Spleen (tissue), 11 donors: Measurements from ENCODE around the gene COG8. TPM values are rescaled to one million over a fixed set of nuclear protein-coding genes. Genes with fewer than 3 reads are reported as not detected.

Source experiments
- DNase-seq: peaks from one replicate; pipeline ENCODE4 v3.0.0-alpha.2; 2020
- H3K27ac ChIP-seq, 8 donors: fragments of 200-600 bp; sonication (generic) in 7 of 8; 1 replicate in 4 of 8; 2 replicates in 4 of 8; pipeline versions ENCODE4 v1.5.0 to v1.8.0; 2016 to 2021; ENCODE audit warnings: inconsistent platforms in 4 of 8, mild to moderate bottlenecking in 4 of 8, moderate library complexity in 1 of 8
- H3K27me3 ChIP-seq, 7 donors: fragments of 200-600 bp; sonication (generic) in 6 of 7; replicated peaks in 1 of 7; 1 replicate in 4 of 7; 2 replicates in 3 of 7; pipeline versions ENCODE4 v1.5.0 to v1.8.0; 2016 to 2021; ENCODE audit warnings: inconsistent platforms in 3 of 7, mild to moderate bottlenecking in 1 of 7
- H3K36me3 ChIP-seq, 6 donors: fragments of 200-600 bp; sonication (generic) in 5 of 6; 1 replicate in 4 of 6; 2 replicates in 2 of 6; pipeline versions ENCODE4 v1.5.0 to v1.8.0; 2016 to 2021; ENCODE audit warnings: inconsistent platforms in 2 of 6
- H3K4me1 ChIP-seq, 6 donors: fragments of 200-600 bp; sonication (generic) in 5 of 6; 1 replicate in 3 of 6; 2 replicates in 3 of 6; pipeline versions ENCODE4 v1.5.0 to v1.8.0; 2016 to 2021; ENCODE audit warnings: inconsistent platforms in 3 of 6
- H3K4me3 ChIP-seq, 8 donors: fragments of 200-600 bp; sonication (generic) in 7 of 8; 1 replicate in 4 of 8; 2 replicates in 4 of 8; pipeline versions ENCODE4 v1.5.0 to v1.8.0; 2016 to 2021; ENCODE audit warnings: inconsistent platforms in 4 of 8, mild to moderate bottlenecking in 4 of 8, moderate library complexity in 2 of 8
- H3K9me3 ChIP-seq, 8 donors: fragments of 200-600 bp; sonication (generic) in 7 of 8; 1 replicate in 4 of 8; 2 replicates in 4 of 8; pipeline versions ENCODE4 v1.5.0 to v1.8.0; 2016 to 2021; ENCODE audit warnings: inconsistent platforms in 4 of 8
- POLR2A ChIP-seq, 3 donors: fragments of 450-650 bp; IDR thresholded peaks; one replicate each; pipeline ENCODE4 v1.5.1; 2017; ENCODE audit warnings: antibody characterized with exemption in 3 of 3, mild to moderate bottlenecking in 1 of 3
- POLR2AphosphoS5 ChIP-seq, 3 donors: sonication (generic); formaldehyde crosslinking; IDR thresholded peaks; one replicate each; pipeline ENCODE4 v1.5.1; 2017; ENCODE audit warnings: antibody characterized with exemption in 3 of 3
- WGBS, 5 donors: extraction: QIAGEN DNeasy Blood & Tissue Kit in 3 of 5; methylation state at CpG; one replicate each; pipeline versions ENCODE4 v1.1.5 to v1.1.7; 2013 to 2018; 5-methylcytosine and 5-hydroxymethylcytosine counted together
- intact Hi-C: fragments of 100-400 bp; cut with DNase I; formaldehyde crosslinking; loops from one replicate; pipeline ENCODE4 v1.15.0; 2023; ENCODE audit warnings: low total_unique reads
- polyA plus RNA-seq, 3 donors: library from polyadenylated mRNA; stranded (reverse); fragments of 200-250 nt; gene quantifications; one replicate each; pipeline ENCODE4 v1.2.1, GENCODE V29; 2013
- total RNA-seq, 7 donors: library from RNA; depleted of rRNA in 3 of 7; stranded (reverse); fragments of >200 nt in 3 of 7; fragmentation: NEBNext Ultra II Directional in 4 of 7; extraction: Animal tissue kit (Norgen Biotek cat#: 25700) in 4 of 7; gene quantifications; one replicate each; pipeline versions ENCODE4 v1.1.0 to v1.2.1, GENCODE V29; 2016 to 2021
- TF ChIP-seq, protein P1 (sequence below), 11 experiments: fragments of 200-600 bp in 7 of 11; fragments of 450-650 bp in 4 of 11; sonication (generic) in 4 of 11; IDR thresholded peaks in 8 of 11; conservative IDR thresholded peaks in 3 of 11; 1 replicate in 7 of 11; 2 replicates in 4 of 11; pipeline versions ENCODE4 v1.4.0 to v1.8.0; 2016 to 2021; ENCODE audit warnings: antibody characterized with exemption in 11 of 11, inconsistent platforms in 4 of 11, mild to moderate bottlenecking in 1 of 11
- donor health status: healthy with polysubstance abuse.
- donor health status: DM: no; HTN: no; CAD: no; lungs with moderate emphysema.
- donor health status: DM: no; HTN: no; CAD: no.
- donor health status: Bipolar disorder and iron deficiency.
- donor health status: healthy.
- donor health status: DM: no; HTN: no; CAD: no.
- donor health status: DM: yes; HTN: yes; CAD: no.

Gene COG8
- total and polyA plus RNA-seq, 10 donors, result 13.8 to 54.3 (median 34.5) TPM

DNA sequence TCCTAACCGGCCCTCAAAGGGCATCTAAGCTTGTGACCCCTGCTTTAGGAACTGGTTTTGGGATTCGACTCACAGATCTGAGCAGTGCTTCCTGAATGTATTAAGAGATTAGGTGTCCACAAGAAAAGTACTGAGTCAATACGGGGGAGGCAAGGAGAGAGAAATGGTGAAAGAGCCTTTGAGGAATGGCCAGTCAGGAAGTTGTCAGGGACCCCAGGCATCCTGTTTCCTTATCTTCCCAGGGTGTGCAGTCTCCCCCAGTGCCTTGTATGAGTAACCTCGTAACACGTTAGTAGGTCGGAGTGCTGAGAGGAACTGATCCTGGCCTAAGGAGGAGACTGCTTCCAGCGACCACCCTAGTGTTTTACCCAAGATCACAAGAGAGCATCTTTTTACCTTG is 28.6 kb upstream of the COG8 start:
- Histone ChIP-seq H3K4me3 (no peak overlapping the region), H3K4me1 (peaks cover 0 to 32% (median 8%) of the 10 kb centered on the region in 6 donors), H3K27me3 (no peaks in the 10 kb centered on the region), H3K9me3 (no peaks in the 10 kb centered on the region), H3K36me3 (peaks cover 4 to 100% (median 75%) of the 10 kb centered on the region in 6 donors), H3K27ac (no peak overlapping the region)
- no peak for DNase-seq
- intact Hi-C loops, result no loop called here
- WGBS, 5 donors, result 49 to 70% (median 61%) methylated on average over 7 of the region's 7 CpGs
- TF ChIP-seq, protein P1, sequence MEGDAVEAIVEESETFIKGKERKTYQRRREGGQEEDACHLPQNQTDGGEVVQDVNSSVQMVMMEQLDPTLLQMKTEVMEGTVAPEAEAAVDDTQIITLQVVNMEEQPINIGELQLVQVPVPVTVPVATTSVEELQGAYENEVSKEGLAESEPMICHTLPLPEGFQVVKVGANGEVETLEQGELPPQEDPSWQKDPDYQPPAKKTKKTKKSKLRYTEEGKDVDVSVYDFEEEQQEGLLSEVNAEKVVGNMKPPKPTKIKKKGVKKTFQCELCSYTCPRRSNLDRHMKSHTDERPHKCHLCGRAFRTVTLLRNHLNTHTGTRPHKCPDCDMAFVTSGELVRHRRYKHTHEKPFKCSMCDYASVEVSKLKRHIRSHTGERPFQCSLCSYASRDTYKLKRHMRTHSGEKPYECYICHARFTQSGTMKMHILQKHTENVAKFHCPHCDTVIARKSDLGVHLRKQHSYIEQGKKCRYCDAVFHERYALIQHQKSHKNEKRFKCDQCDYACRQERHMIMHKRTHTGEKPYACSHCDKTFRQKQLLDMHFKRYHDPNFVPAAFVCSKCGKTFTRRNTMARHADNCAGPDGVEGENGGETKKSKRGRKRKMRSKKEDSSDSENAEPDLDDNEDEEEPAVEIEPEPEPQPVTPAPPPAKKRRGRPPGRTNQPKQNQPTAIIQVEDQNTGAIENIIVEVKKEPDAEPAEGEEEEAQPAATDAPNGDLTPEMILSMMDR (IDR thresholded peaks at IDR 0.05 in 8 of 11, conservative IDR thresholded peaks at IDR 0.05 in 3 of 11), result no peak
- TF ChIP-seq POLR2A (IDR thresholded peaks at IDR 0.05) (no peak), POLR2AphosphoS5 (IDR thresholded peaks at IDR 0.05) (no peak)

DNA sequence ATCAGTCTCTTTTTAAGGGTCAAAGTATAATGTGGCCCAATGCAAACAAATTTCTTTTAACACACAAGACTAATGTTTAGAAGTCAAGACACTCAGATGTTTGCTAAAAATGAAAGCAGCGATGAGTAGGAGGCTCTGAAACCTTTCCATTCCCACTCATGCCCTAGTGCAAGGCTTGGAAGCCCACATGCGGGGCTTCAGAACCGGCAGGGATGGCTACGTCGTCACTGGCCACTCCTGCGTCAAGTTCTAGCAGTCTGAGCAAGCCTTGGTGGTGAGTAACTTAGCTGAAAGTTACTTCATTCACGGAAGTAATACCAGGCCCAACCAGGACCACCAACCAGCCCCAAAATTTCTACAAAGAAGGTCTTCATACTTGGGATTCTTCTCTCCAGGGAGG is 27.1 kb upstream of the COG8 start:
- H3K4me1 ChIP-seq, result peaks cover 0 to 16% (median under 1%) of the 10 kb centered on the region in 6 donors
- WGBS, 5 donors, result 88 to 95% (median 91%) methylated on average over 7 of the region's 7 CpGs
- H3K9me3 ChIP-seq, result no peaks in the 10 kb centered on the region
- no peak overlapping the region for H3K4me3 ChIP-seq
- peaks cover 4 to 97% (median 68%) of the 10 kb centered on the region in 6 donors for H3K36me3 ChIP-seq
- H3K27ac ChIP-seq, result no peak overlapping the region
- TF ChIP-seq POLR2A (IDR thresholded peaks at IDR 0.05), result no peak
- TF ChIP-seq POLR2AphosphoS5 (IDR thresholded peaks at IDR 0.05), result no peak
- TF ChIP-seq, protein P1 (IDR thresholded peaks at IDR 0.05 in 8 of 11, conservative IDR thresholded peaks at IDR 0.05 in 3 of 11), result no peak
- intact Hi-C loops, result no loop called here
- H3K27me3 ChIP-seq, result no peaks in the 10 kb centered on the region
- DNase-seq, result no peak

DNA sequence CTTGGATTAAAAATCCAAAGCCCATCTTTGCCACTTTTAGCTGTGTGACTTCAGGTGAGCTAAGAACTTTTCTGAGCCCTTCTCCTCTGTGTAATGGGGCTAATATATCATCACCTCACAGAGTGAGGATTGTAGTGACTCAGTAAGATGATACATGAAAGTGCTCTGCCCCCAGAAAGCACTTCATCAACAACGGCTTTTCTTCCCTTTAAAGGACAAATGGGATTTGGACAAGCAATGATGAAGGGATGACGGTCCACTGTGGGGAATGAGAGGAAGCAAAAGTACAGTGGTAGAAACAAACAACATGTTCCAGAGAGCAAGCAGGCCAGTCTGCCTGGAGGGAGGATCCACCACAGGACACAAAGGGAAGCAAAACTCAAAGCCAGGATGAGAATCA is 26.5 kb upstream of the COG8 start:
- Histone ChIP-seq H3K4me3 (no peak overlapping the region), H3K36me3 (peaks cover 4 to 92% (median 66%) of the 10 kb centered on the region in 6 donors), H3K4me1 (peaks cover 0 to 11% (median 0%) of the 10 kb centered on the region in 6 donors), H3K27me3 (no peaks in the 10 kb centered on the region), H3K27ac (no peak overlapping the region), H3K9me3 (no peaks in the 10 kb centered on the region)
- no peak for DNase-seq
- 82 to 91% (median 89%) methylated on average over 2 of the region's 2 CpGs for WGBS, 5 donors
- intact Hi-C loops, result no loop called here
- no peak for TF ChIP-seq POLR2A (IDR thresholded peaks at IDR 0.05)
- no peak for TF ChIP-seq POLR2AphosphoS5 (IDR thresholded peaks at IDR 0.05)
- TF ChIP-seq, protein P1 (IDR thresholded peaks at IDR 0.05 in 8 of 11, conservative IDR thresholded peaks at IDR 0.05 in 3 of 11), result no peak

DNA sequence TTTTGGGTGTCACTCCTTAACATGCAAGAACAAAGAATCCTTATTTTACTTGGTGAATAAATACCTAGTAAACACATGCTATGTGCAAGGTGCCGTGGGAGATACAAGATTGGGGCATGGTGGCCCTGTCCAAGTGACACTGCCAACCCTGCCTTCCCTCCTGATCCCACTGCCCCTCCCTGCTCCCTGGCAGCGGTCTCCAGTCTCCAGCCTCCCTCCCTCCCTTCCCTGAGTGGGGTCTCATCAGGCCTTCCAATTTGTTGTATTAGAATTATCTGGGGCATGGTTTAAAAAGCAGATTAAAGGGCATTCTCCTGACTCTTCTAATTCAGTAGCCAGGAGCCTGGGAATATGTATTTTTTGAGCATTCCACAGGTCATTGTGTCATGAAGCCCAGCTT is 24.7 kb upstream of the COG8 start:
- DNase-seq, result no peak
- H3K4me1 ChIP-seq, result no peaks in the 10 kb centered on the region
- 90 to 100% (median 97%) methylated on average over 2 of the region's 2 CpGs for WGBS, 5 donors
- no peaks in the 10 kb centered on the region for H3K9me3 ChIP-seq
- no peak for TF ChIP-seq POLR2AphosphoS5 (IDR thresholded peaks at IDR 0.05)
- TF ChIP-seq, protein P1 (IDR thresholded peaks at IDR 0.05 in 8 of 11, conservative IDR thresholded peaks at IDR 0.05 in 3 of 11), result no peak
- no peak for TF ChIP-seq POLR2A (IDR thresholded peaks at IDR 0.05)
- H3K27ac ChIP-seq, result no peak overlapping the region
- H3K4me3 ChIP-seq, result no peak overlapping the region
- intact Hi-C loops, result no loop called here
- H3K36me3 ChIP-seq, result peaks cover 4 to 74% (median 58%) of the 10 kb centered on the region in 6 donors
- H3K27me3 ChIP-seq, result no peaks in the 10 kb centered on the region
